DND-41 (cell line): ENCODE results near the gene EXOC4.

ENCODE experiments used
- ATAC-seq: fragments of 200-7000 bp; cut with Tn5 transposase; 3 replicates; pipeline ENCODE4 v1.9.1; 2021; ENCODE audit warnings: low read depth; ENCODE audit not compliant: insufficient read depth
- DNase-seq: peaks from one replicate; pipeline ENCODE4 v3.0.0-alpha.2; 2020
- H2AFZ ChIP-seq: 2 replicates; pipeline ENCODE4 v1.6.0; 2012; ENCODE audit warnings: low read depth, low read length
- H3K27ac ChIP-seq: 2 replicates; pipeline ENCODE4 v1.5.1; 2012; ENCODE audit warnings: low read length, inconsistent platforms
- H3K27me3 ChIP-seq: fragments of 200-600 bp; sonication (generic); 2 replicates; pipeline ENCODE4 v1.6.0; 2012; ENCODE audit warnings: low read length, mild to moderate bottlenecking, inconsistent platforms; ENCODE audit not compliant: insufficient read depth, poor library complexity
- H3K36me3 ChIP-seq: 2 replicates; pipeline ENCODE4 v1.5.1; 2012; ENCODE audit warnings: low read length, inconsistent platforms; ENCODE audit not compliant: insufficient read depth
- H3K4me1 ChIP-seq: 2 replicates; pipeline ENCODE4 v1.5.1; 2012; ENCODE audit warnings: mild to moderate bottlenecking, low read length; ENCODE audit not compliant: insufficient read depth
- H3K4me2 ChIP-seq: 2 replicates; pipeline ENCODE4 v1.6.0; 2012; ENCODE audit warnings: mild to moderate bottlenecking, moderate library complexity, low read length, inconsistent platforms; ENCODE audit not compliant: insufficient read depth
- H3K4me3 ChIP-seq, 2 experiments: fragments of 200-600 bp in 1 of 2; shearing (Covaris generic) in 1 of 2; 2 replicates each; pipeline ENCODE4 v1.5.1; 2012 to 2016; ENCODE audit warnings: inconsistent platforms in 2 of 2, low read length in 2 of 2, mild to moderate bottlenecking in 2 of 2, low read depth in 1 of 2, moderate library complexity in 1 of 2
- H3K79me2 ChIP-seq: 2 replicates; pipeline ENCODE4 v1.6.0; 2012; ENCODE audit warnings: low read length, inconsistent platforms; ENCODE audit not compliant: insufficient read depth
- H3K9ac ChIP-seq: 2 replicates; pipeline ENCODE4 v1.6.0; 2012; ENCODE audit warnings: low read depth, mild to moderate bottlenecking, inconsistent platforms, low read length, moderate library complexity
- H3K9me3 ChIP-seq: 2 replicates; pipeline ENCODE4 v1.5.1; 2012; ENCODE audit warnings: low read length, moderate library complexity, mild to moderate bottlenecking, inconsistent platforms; ENCODE audit not compliant: insufficient read depth, severe bottlenecking
- H4K20me1 ChIP-seq: 2 replicates; pipeline ENCODE4 v1.6.0; 2012; ENCODE audit warnings: low read length; ENCODE audit not compliant: insufficient read depth
- EZH2 ChIP-seq: IDR thresholded peaks from 3 replicates; pipeline ENCODE4 v1.6.1; 2012; ENCODE audit warnings: borderline replicate concordance, low read depth, mild to moderate bottlenecking, moderate library complexity, low read length, inconsistent platforms; ENCODE audit not compliant: severe bottlenecking
- TF ChIP-seq, protein P1 (sequence below): IDR thresholded peaks from 2 replicates; pipeline ENCODE4 v1.5.1; 2012; ENCODE audit warnings: borderline replicate concordance, low read length, moderate library complexity, mild to moderate bottlenecking; ENCODE audit not compliant: poor library complexity, severe bottlenecking; ENCODE audit errors: extremely low read depth

EXOC4 gene

DNA sequence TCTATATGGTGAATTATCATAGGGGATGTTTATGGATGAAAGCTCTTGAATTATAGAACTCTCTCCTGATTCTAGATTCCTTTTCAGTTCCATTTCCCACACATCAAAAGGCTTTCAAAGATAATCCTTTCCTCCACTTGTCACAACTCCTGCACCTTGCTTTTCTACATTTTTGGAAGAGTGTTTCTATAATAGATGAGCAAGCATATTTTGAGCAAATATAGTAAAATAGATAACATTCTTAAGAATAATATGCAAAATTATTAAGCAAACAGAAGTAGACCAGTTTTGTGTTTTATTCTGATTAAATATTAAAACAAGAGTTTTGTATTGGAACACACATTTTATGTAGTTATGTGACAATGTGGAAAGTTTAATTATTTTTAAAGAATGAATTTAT is 340.7 kb downstream of the EXOC4 start:
- Histone ChIP-seq H4K20me1 (no peaks in the 10 kb centered on the region), H3K4me1 (no peaks in the 10 kb centered on the region), H3K27ac (no peak overlapping the region), H3K36me3 (no peaks in the 10 kb centered on the region), H3K9ac (no peak overlapping the region), H3K79me2 (no peaks in the 10 kb centered on the region), H2AFZ (no peak overlapping the region), H3K27me3 (no peaks in the 10 kb centered on the region), H3K4me2 (no peak overlapping the region), H3K4me3 (no peak overlapping the region), H3K9me3 (no peaks in the 10 kb centered on the region)
- TF ChIP-seq EZH2, result no peak
- TF ChIP-seq, protein P1, sequence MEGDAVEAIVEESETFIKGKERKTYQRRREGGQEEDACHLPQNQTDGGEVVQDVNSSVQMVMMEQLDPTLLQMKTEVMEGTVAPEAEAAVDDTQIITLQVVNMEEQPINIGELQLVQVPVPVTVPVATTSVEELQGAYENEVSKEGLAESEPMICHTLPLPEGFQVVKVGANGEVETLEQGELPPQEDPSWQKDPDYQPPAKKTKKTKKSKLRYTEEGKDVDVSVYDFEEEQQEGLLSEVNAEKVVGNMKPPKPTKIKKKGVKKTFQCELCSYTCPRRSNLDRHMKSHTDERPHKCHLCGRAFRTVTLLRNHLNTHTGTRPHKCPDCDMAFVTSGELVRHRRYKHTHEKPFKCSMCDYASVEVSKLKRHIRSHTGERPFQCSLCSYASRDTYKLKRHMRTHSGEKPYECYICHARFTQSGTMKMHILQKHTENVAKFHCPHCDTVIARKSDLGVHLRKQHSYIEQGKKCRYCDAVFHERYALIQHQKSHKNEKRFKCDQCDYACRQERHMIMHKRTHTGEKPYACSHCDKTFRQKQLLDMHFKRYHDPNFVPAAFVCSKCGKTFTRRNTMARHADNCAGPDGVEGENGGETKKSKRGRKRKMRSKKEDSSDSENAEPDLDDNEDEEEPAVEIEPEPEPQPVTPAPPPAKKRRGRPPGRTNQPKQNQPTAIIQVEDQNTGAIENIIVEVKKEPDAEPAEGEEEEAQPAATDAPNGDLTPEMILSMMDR, result no peak
- no peak for ATAC-seq
- DNase-seq, result no peak

DNA sequence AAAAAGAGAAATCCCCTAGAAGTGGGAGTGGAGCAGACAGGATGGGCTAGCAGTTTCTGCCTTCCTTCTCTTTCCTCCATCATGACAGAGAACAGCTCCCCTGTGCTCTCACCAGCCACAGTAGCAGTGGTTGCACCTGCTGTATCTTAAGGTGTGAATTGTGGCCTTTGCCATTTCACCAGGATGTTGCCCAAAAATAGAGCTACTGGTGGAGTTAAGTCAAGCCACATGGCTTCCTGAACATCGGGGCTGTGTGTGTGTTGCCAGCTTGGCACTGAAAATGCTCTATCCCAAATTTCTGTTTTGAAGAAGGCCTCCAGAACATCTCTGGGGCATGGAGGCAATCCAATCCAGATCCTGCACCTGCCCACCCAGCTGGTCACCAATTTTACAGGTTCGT is 348.7 kb downstream of the EXOC4 start:
- no peak overlapping the region for H3K4me2 ChIP-seq
- TF ChIP-seq EZH2, result no peak
- TF ChIP-seq, protein P1, result no peak
- no peaks in the 10 kb centered on the region for H4K20me1 ChIP-seq
- no peaks in the 10 kb centered on the region for H3K27me3 ChIP-seq
- DNase-seq (peak; percentile 34), ATAC-seq (peak; percentile 64)
- no peaks in the 10 kb centered on the region for H3K79me2 ChIP-seq
- H3K36me3 ChIP-seq, result no peaks in the 10 kb centered on the region
- H2AFZ ChIP-seq, result no peak overlapping the region
- H3K9ac ChIP-seq, result no peak overlapping the region
- no peak overlapping the region for H3K27ac ChIP-seq
- no peak overlapping the region for H3K4me3 ChIP-seq
- peaks cover 6% of the 10 kb centered on the region; the same call in 1 of the 2 replicates for H3K4me1 ChIP-seq
- no peaks in the 10 kb centered on the region for H3K9me3 ChIP-seq

DNA sequence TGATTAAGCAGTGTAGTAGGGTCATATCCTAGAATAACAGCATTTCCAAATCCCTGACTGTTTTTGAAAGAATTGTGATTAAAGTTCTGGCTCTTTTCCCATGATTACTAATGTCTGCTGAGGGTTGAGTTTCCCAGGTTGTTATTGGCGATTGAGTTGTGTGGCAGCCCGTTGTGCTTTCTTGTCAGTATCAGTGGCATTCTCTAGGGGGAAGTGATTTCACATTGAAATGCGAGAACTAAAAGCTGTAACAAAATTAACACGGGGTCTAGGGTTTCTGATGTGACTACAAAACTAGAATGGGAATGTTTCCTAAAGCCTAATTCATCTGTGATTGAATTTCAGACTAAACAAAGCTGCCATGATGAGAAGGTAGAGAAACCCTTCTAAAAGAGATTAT is 349.4 kb downstream of the EXOC4 start:
- Histone ChIP-seq H3K4me2 (no peak overlapping the region), H3K4me3 (no peak overlapping the region), H3K36me3 (no peaks in the 10 kb centered on the region), H3K27me3 (no peaks in the 10 kb centered on the region), H3K4me1 (peaks cover 6% of the 10 kb centered on the region; the same call in 1 of the 2 replicates), H3K9me3 (no peaks in the 10 kb centered on the region), H3K9ac (no peak overlapping the region), H3K27ac (no peak overlapping the region), H3K79me2 (no peaks in the 10 kb centered on the region), H2AFZ (no peak overlapping the region), H4K20me1 (no peaks in the 10 kb centered on the region)
- no peak for DNase-seq
- TF ChIP-seq, protein P1, result no peak
- TF ChIP-seq EZH2, result no peak
- no peak for ATAC-seq

DNA sequence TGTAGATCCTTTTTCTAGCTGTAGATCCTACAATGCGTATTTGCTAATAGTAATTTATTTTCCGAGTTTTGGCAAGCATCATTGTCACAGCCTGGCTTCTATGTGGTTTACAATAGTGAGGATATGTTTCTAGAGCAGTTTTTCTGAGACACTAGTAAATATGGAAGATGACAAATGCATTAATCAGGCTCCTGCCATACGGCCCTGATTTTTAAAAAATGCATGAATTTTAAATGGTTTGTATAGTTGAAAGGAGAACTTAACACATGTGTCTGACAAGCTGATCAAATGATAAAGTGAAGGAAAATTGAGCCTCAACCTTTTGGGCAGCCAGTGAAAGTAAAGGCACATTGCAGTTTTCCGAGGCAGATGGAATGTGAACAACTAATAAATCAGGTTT is 354.1 kb downstream of the EXOC4 start:
- no peaks in the 10 kb centered on the region for H4K20me1 ChIP-seq
- H3K4me1 ChIP-seq, result no peaks in the 10 kb centered on the region
- H3K9me3 ChIP-seq, result no peaks in the 10 kb centered on the region

More for the DNA sequence above, 354.1 kb downstream of the EXOC4 start:
- no peak for ATAC-seq
- Histone ChIP-seq H3K36me3 (no peaks in the 10 kb centered on the region), H3K9ac (no peak overlapping the region), H2AFZ (no peak overlapping the region), H3K4me3 (no peak overlapping the region), H3K27ac (no peak overlapping the region), H3K4me2 (no peak overlapping the region), H3K79me2 (no peaks in the 10 kb centered on the region), H3K27me3 (no peaks in the 10 kb centered on the region)
- TF ChIP-seq, protein P1, result no peak
- no peak for TF ChIP-seq EZH2
- no peak for DNase-seq
